NOMO-1 (cell line): ENCODE data around the gene PRCC.
A peak's percentile ranks its signal among the peaks of the same experiment; 100 is the strongest.
"Not testable (repeated sequence)": the region's sequence is repeated elsewhere in the genome, so short reads cannot be mapped to it uniquely, and the experiment has no call there.

Experiments used
- DNase-seq, 2 experiments: peaks; one replicate each; lab custom pipeline; 2025; ENCODE audit not compliant: unreplicated experiment in 2 of 2; lab: John Stamatoyannopoulos, UW

The PRCC gene

GRCh38 chr1:156760092-156760795, 7.1 kb upstream of the PRCC start:
- DNase-seq = no peak

DNA sequence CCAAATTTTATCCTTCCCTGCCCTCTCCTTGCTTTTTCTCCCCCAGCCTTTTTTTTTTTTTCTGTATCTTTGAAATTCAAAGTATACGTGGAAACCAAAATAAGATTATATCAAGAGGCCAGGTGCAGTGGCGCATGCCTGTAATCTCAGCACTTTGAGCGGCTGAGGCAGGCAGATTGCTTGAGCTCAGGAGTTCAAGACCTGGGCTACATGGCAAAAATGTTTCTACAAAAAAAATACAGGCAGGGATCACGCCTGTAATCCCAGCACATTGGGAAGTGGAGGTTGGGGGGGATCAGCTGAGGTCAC, 6.6 kb upstream of the PRCC start:
- no peak for DNase-seq

- DNase-seq = not testable (repeated sequence)
Observed at GRCh38 chr1:156765136-156765535, 2.2 kb upstream of the PRCC start.

GRCh38 chr1:156765666-156766065, 1.7 kb upstream of the PRCC start:
- DNase-seq = peak; percentile 39 to 78

GRCh38 chr1:156766298-156767100, 836 bp upstream of the PRCC start:
- peak in 1 of 2 experiments; percentile 4 for DNase-seq

GRCh38 chr1:156767879-156768604, 707 bp downstream of the PRCC start:
- DNase-seq = peak in 1 of 2 experiments; percentile 19

DNA sequence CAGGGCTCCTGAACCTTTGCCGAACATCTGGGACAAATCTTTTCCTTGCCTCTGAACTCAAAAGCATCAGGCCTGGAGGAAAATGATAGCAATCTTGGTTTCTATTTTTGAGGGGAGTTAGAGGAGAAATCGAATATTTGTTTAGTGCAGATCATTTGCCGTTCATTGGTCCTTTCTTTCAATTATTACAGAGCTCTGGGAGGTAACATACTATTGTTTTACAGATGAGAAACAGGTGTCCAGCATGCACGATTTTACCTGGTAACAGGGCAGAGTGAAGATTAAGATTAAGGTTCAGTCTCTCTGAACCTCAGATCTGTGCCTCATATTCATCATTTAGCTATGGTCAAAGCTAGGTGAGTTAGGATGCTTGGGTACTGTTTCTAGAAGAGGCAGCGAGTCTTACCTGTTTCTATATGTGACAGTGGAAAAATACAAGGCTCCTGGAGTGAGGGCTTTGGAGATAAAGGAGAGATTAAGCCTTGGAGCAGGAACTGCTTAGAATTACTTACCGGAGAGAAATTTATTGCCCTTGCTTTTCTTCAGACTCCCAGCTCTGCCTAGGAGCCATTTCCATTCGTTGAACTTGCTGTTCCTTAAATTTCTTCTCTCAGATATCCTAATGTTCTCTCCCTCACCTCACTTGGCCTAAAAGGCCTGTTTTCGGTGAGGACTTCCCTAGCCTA, 1.4 kb downstream of the PRCC start:
- DNase-seq = no peak

DNA sequence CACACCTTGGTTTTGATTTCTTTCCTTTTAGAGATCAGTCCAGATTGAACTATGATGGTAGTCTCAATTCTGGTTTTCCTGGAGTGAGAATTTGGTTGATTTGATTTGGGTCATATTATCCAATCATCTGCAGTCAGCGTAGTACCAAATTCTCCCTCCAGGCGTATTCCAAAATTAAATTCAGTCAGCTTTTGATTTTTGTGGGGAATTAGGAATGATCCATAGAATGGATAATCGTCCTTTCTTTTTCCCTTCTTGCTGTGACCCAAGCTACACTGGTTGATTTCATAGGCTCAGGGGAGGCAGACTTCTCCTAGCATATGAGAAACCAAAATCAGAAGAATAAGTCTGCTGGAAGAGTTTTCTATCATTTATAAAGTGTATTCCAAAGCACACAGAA, 4.9 kb downstream of the PRCC start:
- no peak for DNase-seq

GRCh38 chr1:156772728-156773497, 5.6 kb downstream of the PRCC start:
- DNase-seq = no peak

GRCh38 chr1:156773607-156774006, 6.3 kb downstream of the PRCC start:
- no peak for DNase-seq

GRCh38 chr1:156775799-156776198, 8.5 kb downstream of the PRCC start:
- DNase-seq = no peak

DNA sequence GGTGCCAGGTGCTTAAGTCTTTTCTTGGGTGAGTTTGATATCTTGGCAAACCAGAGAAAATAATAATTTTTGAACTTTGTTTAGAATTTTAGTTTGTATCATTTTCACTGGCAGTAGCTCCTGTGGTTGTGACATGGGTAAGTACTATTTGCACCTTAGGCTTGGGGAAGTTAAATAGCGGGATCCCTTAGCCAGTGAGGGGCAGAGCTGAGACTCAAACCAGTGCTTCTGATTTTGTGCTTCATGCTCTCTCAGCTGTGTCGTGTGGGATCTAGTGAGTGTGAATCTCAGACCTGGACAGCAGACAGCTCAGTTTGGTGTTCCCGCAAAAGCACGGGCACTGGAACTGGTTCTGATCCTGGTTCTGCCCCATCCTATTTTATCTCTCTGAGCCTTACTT, 9.6 kb downstream of the PRCC start:
- DNase-seq = no peak

DNA sequence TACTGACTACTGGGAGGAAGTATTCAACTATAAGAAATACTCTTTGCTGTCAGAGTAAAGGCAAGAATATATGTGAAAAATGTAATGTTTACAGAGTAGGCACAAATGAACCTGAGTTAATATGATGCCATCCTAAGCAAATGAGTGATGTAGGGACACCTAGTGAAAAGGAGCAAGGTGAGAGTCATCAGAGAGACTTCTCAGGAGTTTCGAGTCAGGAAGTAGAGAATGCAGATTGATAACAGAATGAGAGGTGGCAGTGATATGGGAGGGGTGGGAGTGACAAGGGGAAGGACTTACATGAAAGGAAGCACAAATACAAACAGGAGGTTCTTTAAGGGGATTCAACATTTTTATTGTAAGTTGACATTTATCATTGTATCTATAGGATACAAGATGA, 10.2 kb downstream of the PRCC start:
- no peak for DNase-seq

- DNase-seq = no peak
Observed at GRCh38 chr1:156781585-156782186, 14.4 kb downstream of the PRCC start.

DNA sequence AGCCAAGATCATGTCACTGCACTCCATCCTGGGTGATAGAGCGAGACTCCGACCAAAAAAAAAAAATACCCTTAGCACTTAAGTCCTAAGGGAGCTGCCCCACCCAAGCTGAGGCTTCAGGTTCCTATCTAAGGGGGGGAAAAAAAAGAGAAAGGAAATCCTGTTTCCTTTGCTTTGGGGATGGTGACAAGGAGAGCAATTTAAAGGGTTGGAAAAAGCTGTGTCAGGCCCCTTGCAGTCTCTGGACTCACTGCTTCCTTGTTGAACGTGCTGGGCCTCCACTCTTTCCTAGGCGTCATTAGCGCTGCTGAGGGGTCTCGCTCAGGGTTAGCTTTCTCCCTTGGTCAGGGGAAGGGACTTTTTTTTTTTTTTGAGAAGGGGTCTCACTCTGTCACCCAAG, 18.1 kb downstream of the PRCC start:
- no peak for DNase-seq

- no peak for DNase-seq
Observed at GRCh38 chr1:156786640-156787039, 19.3 kb downstream of the PRCC start.

DNA sequence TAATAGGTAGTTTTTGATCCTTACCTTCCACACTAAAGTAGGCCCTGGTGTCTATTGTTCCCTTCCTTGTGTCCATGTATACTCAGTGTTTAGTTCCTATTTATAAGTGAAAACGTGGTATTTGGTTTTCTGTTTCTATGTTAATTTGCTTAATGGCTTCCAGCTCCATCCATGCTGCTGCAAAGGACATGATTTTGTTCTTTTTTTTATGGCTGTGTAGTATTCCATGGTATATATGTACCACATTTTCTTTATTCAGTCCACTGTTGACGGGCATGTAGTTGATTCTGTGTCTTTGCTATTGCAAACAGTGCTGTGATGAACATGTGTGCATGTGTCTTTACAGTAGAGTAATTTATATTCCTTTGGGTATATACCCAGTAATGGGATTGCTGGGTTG, 20.8 kb downstream of the PRCC start:
- no peak for DNase-seq

DNA sequence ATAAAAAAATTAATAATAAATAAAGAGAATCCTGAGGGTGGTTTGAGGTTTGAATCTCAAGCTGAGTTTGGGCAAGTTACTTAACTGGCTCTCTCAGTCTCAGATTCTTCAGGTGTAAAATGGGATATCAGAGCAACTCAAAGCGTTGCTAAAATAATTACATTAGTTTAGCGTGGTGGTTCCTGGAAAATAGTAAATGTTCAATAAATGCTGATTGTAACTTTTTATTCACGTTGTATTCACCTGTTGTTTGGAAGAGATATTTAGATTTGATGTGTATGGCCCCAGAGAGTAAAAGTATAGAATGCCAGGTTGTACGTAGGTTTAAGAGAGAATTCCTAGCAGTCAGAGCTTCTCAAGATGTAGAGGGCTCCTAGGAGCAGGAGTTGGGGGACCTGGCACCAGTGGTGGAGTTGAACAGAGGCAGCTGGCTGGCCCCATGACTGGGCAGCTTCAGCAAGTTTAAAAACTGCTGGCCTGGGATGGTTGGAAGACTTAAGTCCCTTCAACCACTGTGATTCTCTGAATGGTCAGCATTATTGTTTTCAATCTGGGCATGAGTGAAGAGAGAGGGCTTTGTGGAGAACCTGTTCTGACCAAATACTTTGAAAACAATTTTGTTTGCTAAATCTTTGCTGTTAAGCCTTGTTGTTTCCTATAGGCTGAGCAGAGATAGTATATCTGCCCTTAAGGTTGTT, 22.4 kb downstream of the PRCC start:
- no peak for DNase-seq
